DND-41 (cell line): ENCODE results near the gene RAVER2.

Experiments
- EZH2 ChIP-seq: IDR thresholded peaks from 3 replicates; pipeline ENCODE4 v1.6.1; 2012; ENCODE audit warnings: borderline replicate concordance, low read depth, mild to moderate bottlenecking, moderate library complexity, low read length, inconsistent platforms; ENCODE audit not compliant: severe bottlenecking
- TF ChIP-seq, protein P1 (sequence below): IDR thresholded peaks from 2 replicates; pipeline ENCODE4 v1.5.1; 2012; ENCODE audit warnings: borderline replicate concordance, low read length, moderate library complexity, mild to moderate bottlenecking; ENCODE audit not compliant: poor library complexity, severe bottlenecking; ENCODE audit errors: extremely low read depth

- TF ChIP-seq, protein P1, sequence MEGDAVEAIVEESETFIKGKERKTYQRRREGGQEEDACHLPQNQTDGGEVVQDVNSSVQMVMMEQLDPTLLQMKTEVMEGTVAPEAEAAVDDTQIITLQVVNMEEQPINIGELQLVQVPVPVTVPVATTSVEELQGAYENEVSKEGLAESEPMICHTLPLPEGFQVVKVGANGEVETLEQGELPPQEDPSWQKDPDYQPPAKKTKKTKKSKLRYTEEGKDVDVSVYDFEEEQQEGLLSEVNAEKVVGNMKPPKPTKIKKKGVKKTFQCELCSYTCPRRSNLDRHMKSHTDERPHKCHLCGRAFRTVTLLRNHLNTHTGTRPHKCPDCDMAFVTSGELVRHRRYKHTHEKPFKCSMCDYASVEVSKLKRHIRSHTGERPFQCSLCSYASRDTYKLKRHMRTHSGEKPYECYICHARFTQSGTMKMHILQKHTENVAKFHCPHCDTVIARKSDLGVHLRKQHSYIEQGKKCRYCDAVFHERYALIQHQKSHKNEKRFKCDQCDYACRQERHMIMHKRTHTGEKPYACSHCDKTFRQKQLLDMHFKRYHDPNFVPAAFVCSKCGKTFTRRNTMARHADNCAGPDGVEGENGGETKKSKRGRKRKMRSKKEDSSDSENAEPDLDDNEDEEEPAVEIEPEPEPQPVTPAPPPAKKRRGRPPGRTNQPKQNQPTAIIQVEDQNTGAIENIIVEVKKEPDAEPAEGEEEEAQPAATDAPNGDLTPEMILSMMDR = no peak
- TF ChIP-seq EZH2 = no peak
These were observed 29.7 kb upstream of the RAVER2 start for GRCh38 chr1:64715186-64715585.
